SH-SY5Y (cell line): ENCODE measurements around the gene EMP2.

Experiments
- GATA2 ChIP-seq: IDR thresholded peaks from 2 replicates; pipeline ENCODE4 v1.6.1; 2011; ENCODE audit warnings: mild to moderate bottlenecking, low read depth, low read length
- GATA3 ChIP-seq: IDR thresholded peaks from 2 replicates; pipeline ENCODE4 v1.6.1; 2011; ENCODE audit warnings: low read depth, mild to moderate bottlenecking, low read length, moderate library complexity

The EMP2 gene

GRCh38 chr16:10594312-10594950 lies 14.0 kb upstream of the EMP2 start:
- TF ChIP-seq GATA3 (no peak), GATA2 (no peak)

GRCh38 chr16:10592611-10593010 lies 12.2 kb upstream of the EMP2 start:
- no peak for TF ChIP-seq GATA3
- TF ChIP-seq GATA2 = no peak

DNA sequence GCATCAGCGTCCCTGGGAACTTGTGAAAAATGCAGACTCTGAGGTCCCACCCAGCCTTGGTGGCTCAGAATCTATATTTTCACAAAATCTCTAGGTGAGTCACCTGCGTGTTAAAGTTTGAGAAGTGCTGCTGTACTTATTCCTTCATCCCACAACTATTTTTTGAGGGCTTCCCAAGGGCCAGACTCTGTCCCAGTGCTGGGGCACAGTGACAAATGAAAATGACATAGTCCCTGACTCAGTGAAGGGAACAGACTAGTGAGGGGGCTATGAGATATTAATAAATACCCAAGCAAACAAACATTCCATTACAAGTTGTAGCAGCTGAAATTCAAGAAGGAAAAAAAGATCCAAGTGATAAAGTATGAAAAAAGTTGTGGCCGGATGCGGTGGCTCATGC lies 9.9 kb upstream of the EMP2 start:
- no peak for TF ChIP-seq GATA2

GRCh38 chr16:10589109-10589508 lies 8.7 kb upstream of the EMP2 start:
- TF ChIP-seq GATA3 = no peak
- TF ChIP-seq GATA2 = no peak

DNA sequence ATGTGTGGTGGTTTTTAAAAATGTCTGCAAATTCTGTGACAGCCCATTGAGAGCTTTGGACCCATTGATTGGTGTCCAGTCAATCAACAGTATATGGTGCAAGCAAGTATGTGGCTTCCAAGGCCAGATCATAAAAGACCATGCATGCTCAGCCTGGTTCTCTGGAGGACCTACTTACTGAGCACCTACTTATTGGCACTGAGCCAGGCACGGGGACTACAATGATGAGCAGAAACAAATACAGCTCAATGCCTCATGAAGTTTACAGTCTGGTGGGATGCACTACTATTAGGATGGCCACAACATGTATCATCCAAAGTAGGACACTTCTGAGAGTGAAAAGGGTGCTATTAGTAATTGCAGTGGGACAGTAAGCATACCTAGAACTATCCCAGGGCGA lies 7.2 kb upstream of the EMP2 start:
- TF ChIP-seq GATA3 = no peak
- no peak for TF ChIP-seq GATA2

DNA sequence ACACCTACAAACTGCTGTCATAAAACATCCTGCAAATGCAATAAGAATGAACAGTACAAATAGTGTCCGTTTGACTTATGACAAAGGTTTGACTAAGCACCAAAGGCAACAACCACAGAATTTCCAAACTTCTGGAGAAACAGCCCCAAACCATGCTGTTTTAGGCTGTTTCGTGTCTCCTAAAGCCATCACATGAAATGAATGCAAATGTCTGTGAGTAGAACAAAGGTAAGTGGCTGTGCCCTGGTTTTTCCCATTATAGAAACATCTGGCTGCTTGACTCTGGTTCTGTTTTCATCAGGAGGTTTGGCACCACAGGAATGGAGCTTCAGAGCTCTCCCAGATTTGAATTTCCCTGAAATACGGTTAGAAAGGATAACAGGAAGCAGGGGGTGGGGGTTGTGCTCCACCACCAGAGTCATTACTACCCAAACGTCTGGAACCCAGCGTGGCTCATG lies 4.6 kb upstream of the EMP2 start:
- TF ChIP-seq GATA3 = no peak
- TF ChIP-seq GATA2 = no peak

DNA sequence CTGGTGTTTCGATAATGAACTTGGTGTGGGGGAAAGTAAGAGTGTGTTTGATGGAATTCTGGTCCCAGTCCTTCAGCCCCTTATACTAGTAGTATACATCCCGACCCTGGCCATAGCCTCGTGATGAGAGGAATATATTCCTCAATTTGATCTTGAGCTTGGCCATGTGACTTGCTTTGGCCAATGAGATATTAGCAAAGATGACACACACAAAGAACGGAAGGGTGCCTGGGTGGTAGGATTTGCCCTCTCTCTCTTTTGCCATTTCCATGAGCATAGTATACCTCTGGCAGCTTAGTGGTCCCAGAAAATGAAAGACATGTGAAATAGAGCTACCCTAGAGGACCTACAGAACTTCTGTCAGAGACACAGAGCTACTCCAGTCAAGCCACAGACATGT lies 2.9 kb upstream of the EMP2 start:
- TF ChIP-seq GATA2 = no peak
- TF ChIP-seq GATA3 = no peak

DNA sequence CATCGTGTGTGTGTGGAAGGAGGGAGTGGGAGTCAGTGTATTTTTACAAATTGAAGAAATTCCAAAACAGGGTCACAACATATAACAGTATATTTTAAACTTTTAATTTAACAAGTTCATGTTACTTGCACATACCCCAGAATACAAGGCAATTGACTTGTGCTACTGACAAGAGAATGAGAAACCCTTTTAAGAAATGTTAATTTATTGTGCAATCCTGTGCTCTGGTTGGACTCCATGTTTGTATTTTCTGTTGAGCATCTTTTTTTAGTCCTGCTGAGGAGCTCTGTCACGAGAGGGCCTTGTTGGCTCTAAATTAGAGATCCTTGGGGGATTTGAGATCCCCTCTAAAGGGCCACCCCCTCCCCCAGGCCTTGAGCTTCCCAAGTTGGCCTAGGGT lies 1.1 kb upstream of the EMP2 start:
- TF ChIP-seq GATA2 (no peak), GATA3 (no peak)

- TF ChIP-seq GATA2 (no peak), GATA3 (no peak)
These were observed 467 bp upstream of the EMP2 start for GRCh38 chr16:10580883-10581247.

- TF ChIP-seq GATA3 (no peak), GATA2 (no peak)
These were observed 828 bp downstream of the EMP2 start for GRCh38 chr16:10579575-10579964.

DNA sequence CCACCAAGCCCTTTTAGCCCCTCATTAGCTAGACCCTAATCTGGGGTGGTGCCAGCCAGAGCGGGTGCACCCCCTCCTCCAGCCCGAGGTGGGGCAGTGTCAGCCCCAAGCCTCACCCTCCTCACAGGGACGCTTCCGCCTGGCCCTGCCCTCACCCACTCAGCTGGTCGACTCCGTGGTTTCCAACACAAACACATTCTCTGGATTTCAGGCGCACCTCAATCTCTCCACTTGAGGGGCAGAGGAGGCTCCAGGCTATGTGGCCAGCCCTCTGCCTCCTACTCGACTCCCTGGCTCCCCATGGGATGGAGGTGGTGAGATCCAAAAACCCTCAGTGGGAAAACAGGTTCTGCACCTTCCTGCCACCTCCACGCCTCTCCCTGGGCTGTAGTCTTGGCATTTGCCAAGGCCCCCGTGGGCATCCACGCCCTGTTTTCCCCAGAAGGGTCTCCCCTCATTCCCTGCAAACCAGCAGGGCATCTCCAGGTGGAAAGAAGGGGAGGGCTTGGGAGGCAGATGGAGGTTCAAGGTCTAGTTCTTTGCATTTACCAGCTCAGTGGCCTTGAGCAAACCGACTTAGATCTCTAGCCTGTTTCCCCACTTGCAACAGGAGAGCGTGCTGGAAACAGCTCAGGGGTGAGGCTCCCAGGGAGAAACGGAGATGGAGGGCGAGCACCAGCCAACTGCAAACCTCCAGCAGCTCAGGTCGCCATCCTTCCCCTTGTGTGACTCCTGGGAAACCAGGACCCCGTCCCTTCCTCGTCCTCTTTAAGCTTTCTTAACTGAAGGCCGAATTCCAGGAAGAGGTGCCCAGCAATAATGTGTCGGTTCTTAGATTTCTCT lies 1.7 kb downstream of the EMP2 start:
- TF ChIP-seq GATA3 (no peak), GATA2 (no peak)

DNA sequence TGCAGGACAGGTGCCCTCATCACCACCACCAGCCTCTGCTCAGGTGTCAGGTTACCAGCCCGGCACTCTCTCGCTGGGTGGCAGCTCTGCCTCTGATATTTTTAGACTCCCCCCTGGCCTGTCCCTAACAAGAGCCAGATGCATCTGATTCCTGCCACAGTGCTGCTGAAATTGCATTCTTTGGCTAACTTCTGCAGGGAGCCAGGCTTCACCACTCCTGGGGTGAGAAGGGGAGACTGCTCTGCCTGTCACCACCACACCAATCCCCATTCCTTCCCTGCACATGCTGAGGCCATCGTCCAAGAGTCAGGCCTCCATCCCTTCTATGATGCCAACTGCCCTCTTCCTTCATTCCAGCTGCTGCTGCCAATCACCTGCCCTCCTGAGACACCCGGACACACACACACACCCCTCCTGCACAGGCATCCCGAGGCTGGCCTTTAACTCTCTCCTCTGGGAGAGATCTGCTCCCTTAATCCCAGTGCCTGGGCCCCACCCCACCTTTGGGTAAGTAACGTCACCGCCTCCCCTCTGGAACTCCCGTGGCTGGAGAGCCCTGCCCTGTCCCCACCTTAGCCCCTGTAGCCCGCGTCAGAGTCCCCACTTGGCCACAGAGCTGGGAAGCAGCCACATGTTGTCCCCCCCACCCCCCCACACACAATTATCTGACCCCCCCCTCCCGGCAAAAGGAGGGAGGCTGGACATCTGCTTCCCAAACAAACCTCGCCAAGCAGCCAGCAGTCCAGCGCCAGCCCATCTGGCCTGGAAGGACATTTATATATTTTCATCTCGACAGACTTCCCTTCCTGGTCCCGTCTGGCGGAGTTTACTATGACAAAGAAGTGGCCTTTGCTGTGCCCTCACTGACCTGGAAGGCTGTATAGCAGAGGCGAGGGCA lies 2.8 kb downstream of the EMP2 start:
- TF ChIP-seq GATA3 (no peak), GATA2 (no peak)

DNA sequence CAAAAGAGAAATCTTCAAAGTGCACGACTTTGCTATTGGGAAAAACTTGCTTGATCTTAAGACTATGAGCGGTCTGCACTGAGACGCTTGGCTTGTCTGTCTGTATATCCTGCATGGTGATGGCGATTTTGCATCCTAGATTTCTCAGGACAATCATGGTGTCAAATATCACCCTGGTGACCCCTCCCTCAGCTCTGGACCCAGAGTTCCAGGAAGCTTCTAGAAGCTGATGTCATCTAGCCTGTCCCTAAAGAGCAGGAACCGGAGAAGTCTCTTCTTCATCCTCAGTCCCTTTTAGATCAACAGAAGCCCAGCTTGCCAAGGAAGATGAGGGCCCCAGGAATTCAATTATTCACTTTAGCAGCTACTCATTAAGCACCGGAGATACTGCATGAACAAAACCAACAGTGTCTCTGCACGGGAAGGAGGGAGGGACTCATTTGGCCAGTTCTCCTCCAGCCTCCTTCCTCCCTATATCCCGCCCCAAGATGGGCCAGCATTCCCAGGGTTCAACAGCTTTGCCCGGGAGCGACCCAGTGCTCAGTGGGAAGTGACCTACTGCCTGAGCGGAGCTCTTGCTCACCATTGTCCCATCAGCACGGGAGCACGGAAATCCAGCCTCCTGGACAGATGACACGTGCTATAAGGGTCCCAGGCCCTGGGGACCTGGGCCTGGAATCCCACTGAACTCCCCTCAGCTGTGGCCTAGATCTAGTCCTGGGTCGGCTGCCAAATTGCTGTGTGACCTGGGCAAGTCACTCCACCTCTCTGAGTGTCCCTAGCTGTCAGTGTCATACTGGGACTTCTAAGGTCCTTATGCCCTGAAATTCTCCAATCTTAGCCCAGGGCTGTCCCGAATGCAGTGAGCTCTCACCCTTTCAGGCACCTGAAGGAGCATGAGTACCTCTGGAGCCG lies 3.8 kb downstream of the EMP2 start:
- TF ChIP-seq GATA3 = no peak
- TF ChIP-seq GATA2 = no peak
